ENCODE measurements around the gene AK9. TPM values are rescaled to one million over a fixed set of nuclear protein-coding genes. Genes with fewer than 3 reads are reported as not detected.

AK9 gene
- polyA plus RNA-seq, 1 of the 3 experiments (the other 2 are of a cell fraction): 0.76 TPM

GRCh38 chr6:109676724-109677123, 14.3 kb downstream of the AK9 start (continued):
- TF ChIP-seq, protein P1, sequence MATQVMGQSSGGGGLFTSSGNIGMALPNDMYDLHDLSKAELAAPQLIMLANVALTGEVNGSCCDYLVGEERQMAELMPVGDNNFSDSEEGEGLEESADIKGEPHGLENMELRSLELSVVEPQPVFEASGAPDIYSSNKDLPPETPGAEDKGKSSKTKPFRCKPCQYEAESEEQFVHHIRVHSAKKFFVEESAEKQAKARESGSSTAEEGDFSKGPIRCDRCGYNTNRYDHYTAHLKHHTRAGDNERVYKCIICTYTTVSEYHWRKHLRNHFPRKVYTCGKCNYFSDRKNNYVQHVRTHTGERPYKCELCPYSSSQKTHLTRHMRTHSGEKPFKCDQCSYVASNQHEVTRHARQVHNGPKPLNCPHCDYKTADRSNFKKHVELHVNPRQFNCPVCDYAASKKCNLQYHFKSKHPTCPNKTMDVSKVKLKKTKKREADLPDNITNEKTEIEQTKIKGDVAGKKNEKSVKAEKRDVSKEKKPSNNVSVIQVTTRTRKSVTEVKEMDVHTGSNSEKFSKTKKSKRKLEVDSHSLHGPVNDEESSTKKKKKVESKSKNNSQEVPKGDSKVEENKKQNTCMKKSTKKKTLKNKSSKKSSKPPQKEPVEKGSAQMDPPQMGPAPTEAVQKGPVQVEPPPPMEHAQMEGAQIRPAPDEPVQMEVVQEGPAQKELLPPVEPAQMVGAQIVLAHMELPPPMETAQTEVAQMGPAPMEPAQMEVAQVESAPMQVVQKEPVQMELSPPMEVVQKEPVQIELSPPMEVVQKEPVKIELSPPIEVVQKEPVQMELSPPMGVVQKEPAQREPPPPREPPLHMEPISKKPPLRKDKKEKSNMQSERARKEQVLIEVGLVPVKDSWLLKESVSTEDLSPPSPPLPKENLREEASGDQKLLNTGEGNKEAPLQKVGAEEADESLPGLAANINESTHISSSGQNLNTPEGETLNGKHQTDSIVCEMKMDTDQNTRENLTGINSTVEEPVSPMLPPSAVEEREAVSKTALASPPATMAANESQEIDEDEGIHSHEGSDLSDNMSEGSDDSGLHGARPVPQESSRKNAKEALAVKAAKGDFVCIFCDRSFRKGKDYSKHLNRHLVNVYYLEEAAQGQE (IDR thresholded peaks at IDR 0.05; ENCODE audit: low read depth, low read length): no peak
- TF ChIP-seq EP300 (IDR thresholded peaks at IDR 0.05; ENCODE audit: borderline replicate concordance in 1 of 2, low read depth in 1 of 2, low read length in 1 of 2) (no peak), USF2 (IDR thresholded peaks at IDR 0.05; ENCODE audit: borderline replicate concordance, low read depth, low read length) (no peak), MEF2A (IDR thresholded peaks at IDR 0.05; ENCODE audit: borderline replicate concordance, low read depth) (no peak), ZBTB33 (IDR thresholded peaks at IDR 0.05; ENCODE audit: borderline replicate concordance, low read depth) (no peak), SMC3 (IDR thresholded peaks at IDR 0.05; ENCODE audit: low read depth, low read length) (no peak), ELF1 (IDR thresholded peaks at IDR 0.05) (no peak), NRF1 (IDR thresholded peaks at IDR 0.05; ENCODE audit: low read depth, low read length) (no peak), SIN3A (IDR thresholded peaks at IDR 0.05; ENCODE audit: borderline replicate concordance, low read depth, low read length) (no peak), RXRA (IDR thresholded peaks at IDR 0.05; ENCODE audit: borderline replicate concordance, low read depth) (no peak), FOXJ3 (CRISPR knock-in tag; IDR thresholded peaks at IDR 0.05) (no peak)

DNA sequence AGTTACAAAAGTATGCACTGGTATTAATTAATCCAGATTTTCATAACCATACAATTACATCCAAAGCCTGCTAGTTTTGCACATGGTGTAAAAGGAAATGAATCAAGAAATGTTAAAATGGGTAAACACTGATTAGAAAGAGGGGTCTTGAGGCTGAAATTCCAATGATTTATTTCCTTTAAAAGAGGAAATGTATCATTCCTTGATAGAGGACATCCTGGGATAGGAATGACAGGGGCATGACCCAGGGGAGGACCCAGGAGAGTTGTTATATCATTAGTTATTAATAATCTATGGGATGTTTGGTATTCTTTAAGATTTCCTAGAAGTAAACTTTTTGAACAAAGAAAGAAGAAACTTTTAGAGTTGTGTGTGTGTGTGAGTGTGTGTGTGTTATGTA, 18.2 kb downstream of the AK9 start:
- DNase-seq: no peak
- no peak overlapping the region for H3K4me2 ChIP-seq
- POLR2A ChIA-PET: no interaction called here
- H3K9ac ChIP-seq: no peak overlapping the region
- peaks cover 0 to 9% of the 10 kb centered on the region in 2 experiments; a peak in 1 of 4 replicates for H3K4me1 ChIP-seq (ENCODE audit: control insufficient read depth in 1 of 2, insufficient read depth in 2 of 2, low read depth in 1 of 2, low read length in 1 of 2)
- no peaks in the 10 kb centered on the region for H3K27me3 ChIP-seq (ENCODE audit: insufficient read depth)
- no peak overlapping the region for H2AFZ ChIP-seq (ENCODE audit: low read depth)
- H3K79me2 ChIP-seq (ENCODE audit: insufficient read depth): no peaks in the 10 kb centered on the region
- H3K4me3 ChIP-seq (ENCODE audit: low read depth in 2 of 2, low read length in 1 of 2): no peak overlapping the region
- H4K20me1 ChIP-seq (ENCODE audit: insufficient read depth): no peaks in the 10 kb centered on the region
- no peak overlapping the region for H3K27ac ChIP-seq (ENCODE audit: low read depth in 2 of 2, low read length in 1 of 2)
- H3K9me3 ChIP-seq: no peaks in the 10 kb centered on the region
- H3F3A ChIP-seq (replicated peaks; ENCODE audit: insufficient read depth): peaks cover 8% of the 10 kb centered on the region
- H3K36me3 ChIP-seq (replicated peaks in 1 of 2; ENCODE audit: control insufficient read depth in 1 of 2, insufficient read depth in 2 of 2, low read length in 1 of 2): no peaks in the 10 kb centered on the region
- TF ChIP-seq RFX5 (IDR thresholded peaks at IDR 0.05; ENCODE audit: low read length) (no peak), NRF1 (IDR thresholded peaks at IDR 0.05; ENCODE audit: low read depth, low read length) (no peak), EP300 (IDR thresholded peaks at IDR 0.05; ENCODE audit: borderline replicate concordance in 1 of 2, low read depth in 1 of 2, low read length in 1 of 2) (no peak)
- CTCF ChIA-PET: no interaction called here
- H3K9me2 ChIP-seq: no peaks in the 10 kb centered on the region
